NCI-H146 treated with DMSO at 0.1 percent for 48 hours (cell line): ENCODE results near the gene ACD.

Experiments
- DNase-seq: peaks from one replicate; lab custom pipeline; 2025; ENCODE audit not compliant: unreplicated experiment; lab: John Stamatoyannopoulos, UW

ACD gene

GRCh38 chr16:67676516-67676915, 16.5 kb upstream of the ACD start:
- DNase-seq = no peak

- no peak for DNase-seq
Measured at GRCh38 chr16:67675999-67676398, 15.9 kb upstream of the ACD start.

GRCh38 chr16:67675579-67675935, 15.5 kb upstream of the ACD start:
- DNase-seq = no peak

GRCh38 chr16:67674851-67675578, 15.0 kb upstream of the ACD start:
- DNase-seq = no peak

GRCh38 chr16:67673712-67674580, 13.9 kb upstream of the ACD start:
- DNase-seq = no peak

- no peak for DNase-seq
Measured at GRCh38 chr16:67672739-67673662, 12.9 kb upstream of the ACD start.

- no peak for DNase-seq
Measured at GRCh38 chr16:67672306-67672705, 12.2 kb upstream of the ACD start.

GRCh38 chr16:67669499-67670101, 9.5 kb upstream of the ACD start:
- DNase-seq = no peak

GRCh38 chr16:67668495-67669157, 8.6 kb upstream of the ACD start:
- no peak for DNase-seq

- DNase-seq = peak; percentile 57
Measured at GRCh38 chr16:67667817-67668494, 7.9 kb upstream of the ACD start.

- no peak for DNase-seq
Measured at GRCh38 chr16:67667453-67667816, 7.4 kb upstream of the ACD start.

GRCh38 chr16:67666559-67667452, 6.7 kb upstream of the ACD start, which contains the start of the genes C16orf86 and ENKD1:
C16orf86 (plus strand) TSS chr16:67666814; CDS start chr16:67666971, 157 bp downstream.
ENKD1 (minus strand) TSS chr16:67666750; CDS start chr16:67666442, 308 bp downstream.
- DNase-seq = peak; percentile 14

- DNase-seq = no peak
Measured at GRCh38 chr16:67666032-67666551, 6.0 kb upstream of the ACD start.

GRCh38 chr16:67665598-67665997, 5.5 kb upstream of the ACD start:
- DNase-seq = no peak

- no peak for DNase-seq
Measured at GRCh38 chr16:67664871-67665270, 4.8 kb upstream of the ACD start.

- no peak for DNase-seq
Measured at GRCh38 chr16:67664258-67664657, 4.2 kb upstream of the ACD start.

- no peak for DNase-seq
Measured at GRCh38 chr16:67663877-67664222, 3.8 kb upstream of the ACD start.

- no peak for DNase-seq
Measured at GRCh38 chr16:67663151-67663876, 3.3 kb upstream of the ACD start.
